Midbrain (tissue), 1 donor: ENCODE measurements around the gene PIK3C2G.

Experiments
- DNase-seq: peaks from one replicate; lab custom pipeline; 2025; lab: John Stamatoyannopoulos, UW

Gene PIK3C2G

DNA sequence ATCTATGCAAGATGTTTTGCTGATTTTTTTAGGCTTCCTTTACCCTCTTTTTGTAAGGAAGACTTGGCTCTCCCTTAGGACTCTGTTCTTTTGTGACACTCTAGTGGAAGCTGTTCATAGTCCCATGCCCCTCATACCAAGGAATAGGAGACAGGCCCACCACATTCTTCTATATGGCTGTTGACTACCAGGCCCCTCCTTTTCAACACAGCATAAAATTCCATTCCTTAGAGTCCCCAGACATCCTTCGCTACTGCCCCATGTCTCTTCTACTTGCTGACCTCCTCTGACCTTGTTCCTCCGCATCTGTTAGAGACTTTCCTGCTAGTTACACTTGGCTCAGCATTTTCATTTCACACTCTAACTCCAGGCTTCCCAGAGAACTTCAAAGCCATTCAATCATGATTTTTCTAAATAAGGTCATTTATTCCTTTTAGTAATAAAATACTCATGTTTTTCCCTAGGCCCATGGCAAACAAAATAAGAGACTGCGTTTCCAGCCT, 9.7 kb downstream of the PIK3C2G start:
- no peak for DNase-seq

- DNase-seq: no peak
Measured at GRCh38 chr12:18275981-18276380, 14.7 kb downstream of the PIK3C2G start.

GRCh38 chr12:18277196-18277595, 15.9 kb downstream of the PIK3C2G start:
- DNase-seq: no peak

- no peak for DNase-seq
Measured at GRCh38 chr12:18280728-18281127, 19.4 kb downstream of the PIK3C2G start.

- no peak for DNase-seq
Measured at GRCh38 chr12:18281941-18282340, 20.6 kb downstream of the PIK3C2G start.

DNA sequence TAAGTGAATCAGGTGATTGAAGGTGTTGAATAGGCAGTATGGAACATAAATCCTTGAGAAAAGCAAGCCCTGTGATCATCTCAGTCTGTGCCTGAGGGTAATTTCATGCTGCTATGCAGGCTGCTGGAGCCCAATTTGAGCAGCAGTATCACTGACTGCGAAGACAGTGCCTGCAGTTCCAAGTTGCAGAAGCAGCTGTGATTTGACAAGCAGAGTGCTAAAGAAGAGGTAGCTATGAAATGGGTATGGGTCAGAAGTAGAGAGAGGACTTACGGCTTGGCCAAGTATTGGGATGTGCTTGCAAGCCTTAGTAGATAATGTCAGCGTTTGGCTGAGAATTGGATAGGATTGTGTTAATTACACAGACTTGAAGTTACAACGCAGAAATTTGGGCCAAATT, 22.5 kb downstream of the PIK3C2G start:
- no peak for DNase-seq

- no peak for DNase-seq
Measured at GRCh38 chr12:18284386-18284785, 23.1 kb downstream of the PIK3C2G start.

DNA sequence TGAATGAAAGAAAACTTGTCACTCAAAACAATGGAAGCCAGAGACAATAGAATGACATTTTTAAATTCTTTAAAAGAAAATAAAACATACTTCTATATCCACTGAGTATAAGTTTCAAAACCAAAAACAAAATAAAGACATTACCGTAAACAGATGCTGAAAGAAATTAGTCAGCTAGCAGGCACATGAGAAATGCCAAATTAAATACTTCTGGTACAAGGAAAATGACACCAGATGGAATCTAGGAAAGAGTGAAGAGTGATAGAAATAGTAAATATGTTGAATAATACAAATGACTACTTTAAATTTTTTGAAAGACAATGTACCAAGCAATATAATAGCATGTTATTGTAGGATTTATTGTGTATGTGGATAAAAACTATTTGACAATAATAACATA, 23.8 kb downstream of the PIK3C2G start:
- no peak for DNase-seq

GRCh38 chr12:18290386-18290785, 29.1 kb downstream of the PIK3C2G start:
- DNase-seq: no peak

- no peak for DNase-seq
Measured at GRCh38 chr12:18294889-18295288, 33.6 kb downstream of the PIK3C2G start.

GRCh38 chr12:18296201-18296908, 35.0 kb downstream of the PIK3C2G start:
- DNase-seq: no peak

- DNase-seq: no peak
Measured at GRCh38 chr12:18296909-18297280, 35.6 kb downstream of the PIK3C2G start.

- no peak for DNase-seq
Measured at GRCh38 chr12:18297902-18298301, 36.6 kb downstream of the PIK3C2G start.

DNA sequence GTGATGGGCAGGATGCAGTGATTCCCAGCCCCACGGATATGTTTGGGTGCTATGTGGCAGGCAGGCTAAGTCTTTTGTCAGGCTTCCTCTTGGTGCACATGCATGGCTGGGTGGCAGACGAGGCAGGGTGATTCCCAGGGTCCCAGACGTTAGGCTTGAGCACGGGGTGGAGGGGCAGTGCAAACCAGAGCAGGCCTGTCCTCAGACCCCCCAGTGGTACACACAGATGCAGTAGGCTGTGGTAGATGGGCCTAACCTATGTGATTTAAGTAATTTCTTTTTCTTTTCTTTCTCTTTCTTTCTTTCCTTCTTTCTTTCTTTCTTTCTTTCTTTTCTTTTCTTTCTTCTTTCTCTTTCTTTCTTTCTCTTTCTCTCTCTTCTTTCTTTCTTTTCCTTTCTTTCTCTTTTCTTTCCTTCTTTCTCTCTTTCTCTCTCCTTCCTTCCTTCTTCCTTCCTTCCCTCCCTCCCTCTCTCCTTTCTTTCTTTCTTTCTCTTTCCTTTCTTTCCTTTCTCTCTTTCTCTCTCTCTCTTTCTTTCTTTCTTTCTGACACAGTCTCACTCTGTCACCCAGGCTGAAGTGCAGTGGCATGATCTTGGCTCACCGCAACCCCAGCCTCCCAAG, 41.6 kb downstream of the PIK3C2G start:
- DNase-seq: no peak

DNA sequence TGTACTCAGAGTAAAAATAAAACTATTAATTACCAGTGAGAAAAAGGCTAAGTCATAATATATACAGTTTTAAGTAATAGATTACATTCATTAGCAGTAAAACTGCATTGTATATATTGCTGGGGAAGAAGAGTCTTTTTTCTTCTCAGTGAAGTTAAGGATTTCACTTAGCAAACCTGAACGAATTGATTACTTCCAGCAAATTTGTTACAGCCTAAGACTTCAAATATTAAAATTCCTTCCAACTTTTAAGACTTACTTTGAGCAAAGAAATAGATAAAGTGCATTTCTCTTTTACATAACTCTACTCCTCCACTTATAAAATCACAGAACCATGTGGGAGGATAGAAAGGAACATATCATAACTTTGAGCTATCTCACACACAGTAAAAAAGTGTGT, 43.3 kb downstream of the PIK3C2G start:
- no peak for DNase-seq

- no peak for DNase-seq
Measured at GRCh38 chr12:18306311-18306710, 45.0 kb downstream of the PIK3C2G start.

DNA sequence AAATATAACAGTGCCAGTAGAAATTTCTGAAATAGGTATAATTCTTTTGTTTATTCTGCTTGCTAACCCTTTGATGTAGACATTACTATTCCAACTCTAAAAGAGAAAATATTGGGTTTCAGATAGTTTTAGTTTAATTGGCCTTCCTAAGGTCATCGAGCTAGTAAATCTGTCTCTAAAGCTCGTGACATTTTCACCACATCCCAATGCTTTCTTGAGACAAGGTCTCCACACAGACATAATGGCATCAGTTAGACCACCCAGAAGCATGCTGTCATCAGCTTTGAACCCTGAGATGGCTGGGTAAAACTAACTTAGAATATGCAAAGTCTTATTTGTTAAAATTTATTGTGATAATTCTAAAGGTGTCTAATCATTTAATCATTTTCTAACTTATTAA, 52.0 kb downstream of the PIK3C2G start:
- no peak for DNase-seq

GRCh38 chr12:18320036-18320617, 58.8 kb downstream of the PIK3C2G start:
- no peak for DNase-seq

DNA sequence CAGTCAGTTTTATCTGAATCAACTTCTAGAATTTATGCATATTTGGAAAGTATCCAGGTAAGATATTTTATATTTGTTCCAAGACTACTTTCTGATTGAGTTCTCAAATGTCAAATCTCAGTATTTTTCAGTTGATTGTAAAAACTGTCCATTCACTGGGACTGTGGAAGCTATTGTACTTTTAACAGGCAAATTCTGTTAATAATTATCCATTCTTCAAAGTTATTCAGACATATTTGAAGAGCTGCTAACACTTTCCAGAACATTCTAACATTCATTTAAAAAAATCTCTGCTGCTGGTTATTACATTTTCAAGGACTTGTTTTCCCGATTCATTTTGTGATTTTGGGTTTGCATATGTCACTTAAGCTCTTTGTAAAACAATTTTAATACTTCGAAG, 59.7 kb downstream of the PIK3C2G start:
- DNase-seq: no peak

DNA sequence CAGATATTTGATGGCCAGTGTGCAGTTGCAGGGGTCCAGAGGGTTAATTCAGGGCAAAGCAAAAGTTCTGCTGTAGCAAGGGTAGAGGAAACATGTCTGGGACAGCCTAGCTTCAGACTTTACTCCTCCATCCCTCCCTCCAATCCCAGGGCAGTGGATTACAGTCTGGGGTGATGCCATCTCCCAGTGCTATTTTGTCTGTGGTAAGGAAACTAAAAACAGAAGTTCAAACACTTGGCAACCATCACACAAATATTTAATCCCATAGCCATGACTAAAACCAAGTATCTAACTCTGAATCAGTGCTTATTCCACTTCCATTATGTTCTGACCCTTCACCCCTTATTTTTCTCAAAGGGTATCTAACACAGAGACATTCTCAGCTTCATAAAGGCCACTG, 61.8 kb downstream of the PIK3C2G start:
- no peak for DNase-seq

DNA sequence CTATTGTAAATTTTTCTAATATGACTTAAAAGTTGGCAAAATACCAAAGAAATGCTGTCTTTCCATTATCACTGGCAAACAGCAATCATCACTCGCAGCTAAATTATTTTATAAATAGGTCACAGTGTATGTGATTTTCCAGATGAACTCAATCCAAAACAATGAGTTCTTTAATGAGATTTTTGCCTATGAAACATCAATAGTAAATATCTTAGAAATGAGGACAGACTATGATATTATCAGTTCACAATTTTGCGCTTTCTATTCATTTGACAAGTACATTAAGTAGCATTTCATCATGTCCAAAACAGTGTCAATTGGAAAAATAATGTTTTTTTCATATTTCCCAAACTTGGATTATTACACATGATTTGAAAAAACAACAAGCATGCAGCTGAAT, 65.7 kb downstream of the PIK3C2G start:
- no peak for DNase-seq

DNA sequence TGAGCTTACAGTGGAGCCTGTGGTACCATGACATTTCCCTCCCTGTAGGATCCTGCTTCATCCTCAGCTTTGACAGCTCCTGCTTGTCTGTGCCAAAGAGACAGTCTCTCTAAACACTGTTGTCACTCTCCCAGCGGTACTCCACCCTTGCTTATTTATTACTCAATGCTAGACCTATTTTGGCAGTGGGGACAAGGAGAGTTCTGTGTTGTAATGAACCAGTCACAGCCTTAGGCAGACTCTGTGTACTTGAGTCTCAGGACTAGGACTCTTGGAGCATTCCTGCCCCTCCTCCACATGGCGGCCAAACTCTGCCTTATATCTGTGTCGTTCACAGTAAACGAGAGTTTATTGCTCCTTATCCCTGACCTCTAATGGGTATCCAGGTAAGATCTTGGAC, 70.9 kb downstream of the PIK3C2G start:
- no peak for DNase-seq

- DNase-seq: no peak
Measured at GRCh38 chr12:18339633-18340032, 78.3 kb downstream of the PIK3C2G start.
